ENCODE data around the gene ZNF600. TPM values are rescaled to one million over a fixed set of nuclear protein-coding genes. Genes with fewer than 3 reads are reported as not detected.

The ZNF600 gene
- total and polyA plus RNA-seq, 2 experiments from 2014 or later, result 6.0 to 6.9 TPM

- H3K4me2 ChIP-seq, result no peak overlapping the region
- TF ChIP-seq ZNF462 (CRISPR knock-in tag; IDR thresholded peaks at IDR 0.05) (no peak), STAT1 (IDR thresholded peaks at IDR 0.05; ENCODE audit: unreplicated experiment) (no peak), ZNF114 (CRISPR knock-in tag; IDR thresholded peaks at IDR 0.05) (no peak), CREB1 (CRISPR knock-in tag; IDR thresholded peaks at IDR 0.05; ENCODE audit: low read depth) (no peak), REST (IDR thresholded peaks at IDR 0.05; ENCODE audit: unreplicated experiment) (no peak), EZH2phosphoT487 (IDR thresholded peaks at IDR 0.05; ENCODE audit: unreplicated experiment) (no peak), ZNF331 (CRISPR knock-in tag; IDR thresholded peaks at IDR 0.05; ENCODE audit: low read depth) (no peak), POLR2AphosphoS5 (IDR thresholded peaks at IDR 0.05; ENCODE audit: low read depth) (no peak), JUNB (IDR thresholded peaks at IDR 0.05; ENCODE audit: unreplicated experiment) (no peak), EZH2 (IDR thresholded peaks at IDR 0.05; ENCODE audit: low read depth, unreplicated experiment) (no peak), CTCF (conservative IDR thresholded peaks at IDR 0.05; ENCODE audit: low read depth in 2 of 2) (no peak), ETS1 (IDR thresholded peaks at IDR 0.05) (no peak), NANOG (IDR thresholded peaks at IDR 0.05; ENCODE audit: borderline replicate concordance) (no peak)
- DNase-seq (ENCODE audit: low spot score), result no peak
- H3K79me2 ChIP-seq (replicated peaks; ENCODE audit: insufficient read depth), result no peaks in the 10 kb centered on the region
- Mint-ChIP-seq H3K27ac (no peak overlapping the region), H3K9me3 (no peaks in the 10 kb centered on the region), H3K36me3 (ENCODE audit: low read depth) (no peaks in the 10 kb centered on the region; the same call in 1 of the 3 replicates), H3K4me1 (no peaks in the 10 kb centered on the region), H3K4me3 (no peak overlapping the region), H3K27me3 (ENCODE audit: insufficient read depth, low read depth, poor library complexity) (peaks cover 7% of the 10 kb centered on the region)
- ATAC-seq, result no peak
- H3K4me3 ChIP-seq, result no peak overlapping the region
- no peaks in the 10 kb centered on the region for H3K9me2 ChIP-seq (ENCODE audit: insufficient read depth)
- H3K27ac ChIP-seq (ENCODE audit: low read depth), result no peak overlapping the region
- H3K36me3 ChIP-seq (ENCODE audit: insufficient read depth), result no peaks in the 10 kb centered on the region
- H3K27me3 ChIP-seq (ENCODE audit: insufficient read depth), result no peaks in the 10 kb centered on the region
- no peaks in the 10 kb centered on the region for H3K4me1 ChIP-seq (ENCODE audit: insufficient read depth)
- no peaks in the 10 kb centered on the region for H4K20me1 ChIP-seq (replicated peaks; ENCODE audit: insufficient read depth)
- no peak overlapping the region for H2AFZ ChIP-seq
- no peaks in the 10 kb centered on the region for H3F3A ChIP-seq (replicated peaks; ENCODE audit: low read depth)
These were observed 7.8 kb downstream of the ZNF600 start for GRCh38 chr19:52778811-52779210.
